AG10803 (cell line): ENCODE data around the gene GSTM5.
A peak's percentile ranks its signal among the peaks of the same experiment; 100 is the strongest.

Source experiments
- DNase-seq: peaks from one replicate; pipeline ENCODE4 v3.0.0; 2010; ENCODE audit warnings: low read depth
- H3K4me3 ChIP-seq: 2 replicates; pipeline ENCODE4 v1.5.1; 2011; ENCODE audit warnings: mild to moderate bottlenecking, low read length, control low read depth
- TF ChIP-seq, protein P1 (sequence below): conservative IDR thresholded peaks from 2 replicates; pipeline ENCODE4 v1.5.1; 2011; ENCODE audit warnings: mild to moderate bottlenecking, low read length, control low read depth, inconsistent platforms

Gene GSTM5

DNA sequence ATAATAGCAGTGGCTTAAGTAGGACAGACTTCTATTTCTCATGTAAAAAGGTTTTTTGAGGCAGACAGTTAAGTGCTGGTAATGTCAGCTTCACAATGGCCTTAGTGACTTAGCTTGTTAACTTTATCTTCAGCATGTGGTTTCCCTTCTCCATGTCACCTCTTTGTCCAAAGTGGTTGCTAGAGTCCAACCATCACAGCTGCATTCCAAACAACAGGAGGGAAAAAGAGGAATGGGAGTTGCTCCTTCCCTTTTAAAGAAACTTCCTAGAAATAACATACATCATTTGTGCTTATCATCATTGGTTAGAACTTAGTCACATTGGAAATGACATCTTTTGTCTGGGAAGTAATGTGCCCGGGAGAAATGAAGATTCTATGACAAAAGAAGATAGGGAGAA is 9.9 kb downstream of the GSTM5 start:
- TF ChIP-seq, protein P1, sequence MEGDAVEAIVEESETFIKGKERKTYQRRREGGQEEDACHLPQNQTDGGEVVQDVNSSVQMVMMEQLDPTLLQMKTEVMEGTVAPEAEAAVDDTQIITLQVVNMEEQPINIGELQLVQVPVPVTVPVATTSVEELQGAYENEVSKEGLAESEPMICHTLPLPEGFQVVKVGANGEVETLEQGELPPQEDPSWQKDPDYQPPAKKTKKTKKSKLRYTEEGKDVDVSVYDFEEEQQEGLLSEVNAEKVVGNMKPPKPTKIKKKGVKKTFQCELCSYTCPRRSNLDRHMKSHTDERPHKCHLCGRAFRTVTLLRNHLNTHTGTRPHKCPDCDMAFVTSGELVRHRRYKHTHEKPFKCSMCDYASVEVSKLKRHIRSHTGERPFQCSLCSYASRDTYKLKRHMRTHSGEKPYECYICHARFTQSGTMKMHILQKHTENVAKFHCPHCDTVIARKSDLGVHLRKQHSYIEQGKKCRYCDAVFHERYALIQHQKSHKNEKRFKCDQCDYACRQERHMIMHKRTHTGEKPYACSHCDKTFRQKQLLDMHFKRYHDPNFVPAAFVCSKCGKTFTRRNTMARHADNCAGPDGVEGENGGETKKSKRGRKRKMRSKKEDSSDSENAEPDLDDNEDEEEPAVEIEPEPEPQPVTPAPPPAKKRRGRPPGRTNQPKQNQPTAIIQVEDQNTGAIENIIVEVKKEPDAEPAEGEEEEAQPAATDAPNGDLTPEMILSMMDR = no peak
- H3K4me3 ChIP-seq = no peak overlapping the region
- no peak for DNase-seq

DNA sequence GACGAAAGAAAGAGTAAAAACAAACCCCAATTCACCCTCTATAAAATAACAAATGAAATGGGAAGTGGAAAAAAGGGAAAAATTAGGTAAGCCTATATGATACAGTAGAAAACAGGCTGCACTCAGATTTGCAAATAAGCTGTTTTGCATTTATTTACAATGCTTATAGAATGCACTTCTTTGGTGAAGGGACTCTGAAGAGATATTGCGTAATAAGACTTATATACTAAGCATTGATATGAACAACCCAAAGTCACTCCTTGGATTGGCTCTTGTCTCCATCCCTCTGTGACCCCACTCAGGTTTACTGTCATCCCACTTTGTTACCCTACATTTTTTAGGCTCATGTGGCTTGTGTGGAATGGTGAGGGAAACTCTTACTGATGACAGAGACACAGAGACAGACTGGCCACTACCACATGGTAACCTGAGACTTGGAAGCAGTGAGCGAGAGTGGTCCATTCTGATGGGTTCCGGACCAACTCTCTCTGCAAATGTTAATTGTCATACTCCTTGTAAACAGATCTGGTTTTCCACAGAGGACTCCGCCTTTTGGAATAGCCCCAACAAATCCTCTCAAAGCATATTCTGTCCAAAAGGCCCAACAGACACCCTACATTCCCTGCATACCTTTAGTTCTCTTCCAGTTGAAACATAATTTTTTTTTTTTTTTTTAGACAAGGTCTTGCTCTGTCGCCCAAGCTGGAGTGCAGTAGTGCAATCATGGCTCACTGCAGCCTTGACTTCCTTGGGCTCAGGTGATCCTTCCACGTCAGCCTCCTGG is 11.0 kb downstream of the GSTM5 start:
- TF ChIP-seq, protein P1 = no peak
- DNase-seq = peak; percentile 70

DNA sequence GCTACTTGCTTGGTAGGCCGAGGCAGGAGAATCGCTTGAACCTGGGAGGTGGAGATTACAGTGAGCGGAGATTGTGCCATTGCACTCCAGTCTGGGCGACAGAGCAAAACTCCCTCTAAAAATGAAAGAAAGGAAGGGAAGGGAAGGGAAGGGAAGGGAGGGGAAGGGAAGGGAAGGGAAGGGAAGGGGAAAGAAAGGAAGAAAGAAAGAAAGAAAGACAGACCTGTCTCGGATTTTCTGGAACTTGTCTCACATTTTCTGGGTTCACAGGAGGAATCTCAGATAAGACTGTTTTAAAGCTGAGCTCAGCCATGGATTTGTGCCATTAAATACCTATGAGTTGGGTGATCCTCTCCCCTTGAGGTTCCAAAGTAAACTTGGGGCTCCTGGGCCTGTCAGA is 12.9 kb downstream of the GSTM5 start:
- no peak overlapping the region for H3K4me3 ChIP-seq
- TF ChIP-seq, protein P1 = no peak
- DNase-seq = no peak

More for the DNA sequence above, 11.0 kb downstream of the GSTM5 start:
- no peak overlapping the region for H3K4me3 ChIP-seq

DNA sequence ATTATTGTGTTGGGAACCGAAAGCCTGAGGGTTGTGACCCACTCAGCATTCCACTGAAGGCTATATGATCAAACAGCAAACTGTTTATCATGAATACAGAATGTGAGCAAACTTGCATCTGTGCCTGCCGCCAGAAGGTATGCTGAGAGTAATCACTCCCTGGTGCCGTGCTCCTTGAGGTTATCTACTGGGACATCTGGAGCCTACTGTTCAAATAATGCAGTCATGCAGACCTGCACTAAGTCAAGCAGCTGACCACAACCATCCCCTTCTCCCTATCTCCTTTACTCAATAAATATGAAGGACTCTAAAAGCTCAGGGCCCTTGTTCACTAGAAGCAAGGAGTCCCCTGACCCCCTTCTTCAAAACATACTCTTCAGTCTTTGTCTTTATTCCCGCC is 13.5 kb downstream of the GSTM5 start:
- TF ChIP-seq, protein P1 = no peak
- H3K4me3 ChIP-seq = no peak overlapping the region
- no peak for DNase-seq

DNA sequence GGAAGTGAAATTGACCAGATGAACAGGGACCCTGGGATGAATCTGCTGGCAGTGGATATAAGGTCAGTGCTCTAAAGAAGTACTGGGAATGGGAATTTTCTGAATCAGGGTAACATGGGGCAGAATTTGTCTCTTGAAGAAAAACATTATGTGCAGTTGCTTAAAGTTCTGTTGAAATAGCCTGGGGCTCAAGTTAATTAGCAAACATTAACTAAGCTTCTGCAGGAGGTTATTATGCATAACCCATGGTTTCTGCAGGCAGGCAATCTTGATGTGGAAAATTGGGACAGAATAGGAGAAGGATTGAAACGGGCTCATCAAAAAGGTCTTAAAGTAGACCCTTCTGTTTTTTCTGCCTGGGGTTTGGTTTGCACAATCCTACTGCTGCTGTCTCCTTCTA is 14.0 kb downstream of the GSTM5 start:
- H3K4me3 ChIP-seq = no peak overlapping the region
- TF ChIP-seq, protein P1 = no peak
- DNase-seq = no peak

DNA sequence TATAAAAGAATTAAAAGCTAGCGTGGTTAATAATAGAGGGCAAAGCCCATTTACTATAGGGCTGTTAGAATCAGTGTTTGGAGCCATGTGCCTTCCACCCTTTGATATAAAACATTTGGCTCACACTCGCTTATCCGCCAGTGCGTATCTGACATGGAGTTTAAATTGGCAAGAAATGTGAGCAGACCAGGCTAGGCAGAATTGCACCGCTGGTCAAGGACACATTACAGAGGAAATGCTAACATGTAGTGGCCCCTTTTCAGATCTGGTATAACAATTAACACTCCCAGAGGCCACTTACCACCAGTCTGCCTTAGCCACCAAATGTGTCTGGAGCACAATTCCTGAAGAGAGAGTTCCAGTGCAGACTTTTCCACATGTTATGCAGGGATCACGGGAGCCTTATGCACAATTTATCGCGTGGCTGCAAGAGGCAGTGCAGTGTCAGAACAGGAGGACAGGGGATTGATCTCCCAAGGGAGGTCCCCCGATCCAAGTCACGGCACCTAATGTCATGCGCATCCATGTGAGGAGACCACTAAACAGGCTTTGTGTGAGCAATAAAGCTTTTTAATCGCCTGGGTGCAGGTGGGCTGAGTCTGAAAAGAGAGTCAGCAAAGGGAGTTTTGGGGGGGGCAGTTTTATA is 14.8 kb downstream of the GSTM5 start:
- TF ChIP-seq, protein P1 = no peak
- no peak for DNase-seq
- H3K4me3 ChIP-seq = no peak overlapping the region

DNA sequence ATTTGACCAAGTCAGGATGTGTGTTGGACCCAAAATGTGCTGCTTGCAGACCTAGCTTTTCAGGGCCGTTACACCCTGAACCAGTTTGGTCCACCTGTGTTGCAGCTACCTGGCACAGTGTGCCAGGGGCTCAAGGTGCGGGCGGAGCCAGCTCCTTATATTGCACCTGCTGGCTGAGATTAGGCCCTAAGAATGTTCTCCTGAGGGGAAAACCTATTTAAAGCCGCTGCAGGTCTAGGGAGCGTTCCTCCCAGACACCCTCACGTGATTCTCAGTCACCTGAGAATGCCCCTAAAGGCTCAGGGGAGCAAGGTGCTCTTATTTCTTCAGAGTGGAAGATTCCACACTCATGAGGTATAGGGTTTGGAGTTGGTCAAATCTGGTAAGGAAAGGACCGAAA is 16.8 kb downstream of the GSTM5 start:
- TF ChIP-seq, protein P1 = no peak
- no peak overlapping the region for H3K4me3 ChIP-seq
- no peak for DNase-seq
